SIG-M5 (cell line): Measurements from ENCODE around the gene NIPA2.

Experiments used
- DNase-seq: peaks from one replicate; lab custom pipeline; 2025; lab: John Stamatoyannopoulos, UW

NIPA2 gene

DNA sequence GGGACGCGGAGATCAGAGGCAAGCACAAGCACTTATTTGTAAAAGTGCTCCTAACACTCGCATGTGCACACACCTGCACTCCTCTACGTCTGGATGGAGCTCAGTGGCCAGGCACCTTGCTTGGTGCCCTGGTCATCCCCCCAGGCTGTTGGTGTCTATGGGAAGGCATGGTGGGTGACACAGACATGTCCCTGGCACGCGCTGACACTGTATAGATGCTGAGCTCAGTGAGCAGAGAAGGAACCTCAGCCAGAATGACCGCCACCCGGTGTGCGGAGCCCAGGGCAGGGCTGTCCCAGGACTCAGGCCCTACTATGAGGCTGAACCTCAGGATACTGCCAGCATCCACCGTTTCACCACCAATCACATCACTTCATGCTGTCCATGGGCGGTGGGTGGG lies 64.5 kb downstream of the NIPA2 start:
- DNase-seq = no peak

DNA sequence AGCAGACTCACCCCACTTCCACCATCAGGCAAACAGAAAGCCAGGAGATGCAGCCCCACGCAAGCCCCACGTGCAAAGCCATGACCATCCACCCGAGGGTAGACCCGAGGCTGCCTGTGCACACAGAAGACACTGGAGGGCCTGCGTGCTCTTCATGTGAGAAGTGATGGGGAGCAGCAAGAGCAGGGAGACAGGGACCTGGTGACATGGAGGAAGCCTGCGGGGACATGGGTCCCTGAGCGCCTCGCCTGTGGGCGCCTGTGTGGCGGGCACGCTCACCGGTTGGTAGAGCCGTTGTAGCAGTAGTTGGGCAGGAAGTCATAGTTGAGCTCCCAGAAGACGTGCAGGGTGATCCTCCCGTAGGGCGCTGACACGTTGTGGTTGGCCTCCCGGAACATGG lies 65.0 kb downstream of the NIPA2 start:
- no peak for DNase-seq

DNA sequence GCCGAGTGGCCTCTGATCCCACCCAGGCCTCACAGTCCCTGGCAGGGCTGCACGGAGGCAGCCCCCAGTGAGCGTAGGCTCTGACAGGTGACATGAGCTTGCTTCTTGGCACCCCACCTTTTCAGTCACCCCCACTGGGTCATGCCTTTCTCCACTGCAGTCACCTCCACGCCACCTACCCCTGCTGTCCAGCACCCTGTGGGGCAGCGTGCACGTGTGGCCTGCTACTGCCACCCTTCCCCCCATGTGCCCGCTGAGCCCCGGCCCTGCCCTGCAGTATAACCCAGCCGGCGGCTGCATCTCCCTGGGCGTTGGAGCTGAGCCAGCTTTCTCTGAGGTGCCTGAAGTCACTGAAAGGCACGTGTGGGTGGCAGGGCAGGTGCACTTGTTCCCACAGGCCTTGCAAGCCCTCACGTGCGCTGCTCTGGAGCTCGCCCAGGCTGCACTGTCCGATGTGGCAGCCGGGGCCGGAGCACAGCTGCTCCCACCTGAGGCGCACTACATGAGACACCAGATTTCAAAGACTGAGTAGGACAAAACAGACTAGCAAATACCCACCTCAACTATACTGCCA lies 65.6 kb downstream of the NIPA2 start:
- DNase-seq = no peak

DNA sequence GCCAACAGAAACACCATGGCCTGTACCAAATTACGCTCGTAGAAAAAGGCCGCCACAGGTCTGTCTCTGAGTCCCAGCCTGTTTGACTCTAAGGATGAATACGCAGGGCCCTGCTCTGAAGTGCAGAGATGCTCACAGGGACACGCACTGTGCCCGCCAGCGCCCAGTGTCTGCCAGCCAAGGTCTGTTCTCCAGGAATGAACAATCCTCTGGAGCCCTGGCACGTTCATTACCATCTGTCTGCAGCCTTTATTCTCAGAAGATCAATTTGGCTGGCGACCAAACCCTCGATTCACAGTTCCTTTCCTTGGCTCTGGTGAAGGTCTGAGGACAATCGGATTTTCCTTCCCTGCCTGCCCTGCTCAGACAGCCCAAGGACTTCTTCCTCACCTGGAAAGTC lies 66.3 kb downstream of the NIPA2 start:
- DNase-seq = no peak

DNA sequence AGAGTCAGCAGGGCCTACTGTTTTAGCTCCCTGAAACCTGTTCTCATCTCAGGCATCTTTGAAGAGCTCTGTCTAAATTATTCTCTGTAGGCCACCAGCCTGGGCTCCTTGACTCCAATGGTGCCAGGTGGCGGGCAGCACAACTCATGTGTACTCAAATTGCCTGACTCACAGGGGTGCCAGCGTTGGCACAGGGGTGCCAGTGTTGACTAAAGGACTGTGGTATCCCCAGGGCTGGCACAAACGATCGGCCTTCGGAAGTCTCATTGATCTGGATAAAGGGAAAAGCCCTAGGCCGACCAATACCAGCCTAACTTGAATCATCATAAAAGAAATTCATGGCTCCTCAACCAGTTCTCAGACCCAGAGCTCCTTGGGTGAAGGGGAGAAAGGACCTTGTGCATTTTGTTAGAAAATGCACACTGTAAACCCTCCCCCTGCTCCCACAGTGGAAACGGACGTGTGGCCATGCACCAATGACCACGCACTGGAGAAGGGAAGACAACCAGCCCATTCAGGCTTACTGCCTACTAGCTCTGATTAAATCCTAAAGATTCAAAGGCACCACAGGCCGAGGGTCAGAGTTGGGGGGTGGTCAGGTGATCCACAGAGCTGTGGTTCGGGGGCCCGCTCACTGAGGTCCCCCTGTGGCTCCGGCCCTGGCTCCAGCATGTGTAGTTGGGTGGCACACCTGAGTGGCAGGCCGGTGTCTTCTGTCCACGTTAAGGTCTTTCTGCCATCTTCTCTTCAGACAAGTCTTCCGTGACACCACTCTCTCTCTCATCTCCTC lies 68.9 kb downstream of the NIPA2 start:
- DNase-seq = no peak

DNA sequence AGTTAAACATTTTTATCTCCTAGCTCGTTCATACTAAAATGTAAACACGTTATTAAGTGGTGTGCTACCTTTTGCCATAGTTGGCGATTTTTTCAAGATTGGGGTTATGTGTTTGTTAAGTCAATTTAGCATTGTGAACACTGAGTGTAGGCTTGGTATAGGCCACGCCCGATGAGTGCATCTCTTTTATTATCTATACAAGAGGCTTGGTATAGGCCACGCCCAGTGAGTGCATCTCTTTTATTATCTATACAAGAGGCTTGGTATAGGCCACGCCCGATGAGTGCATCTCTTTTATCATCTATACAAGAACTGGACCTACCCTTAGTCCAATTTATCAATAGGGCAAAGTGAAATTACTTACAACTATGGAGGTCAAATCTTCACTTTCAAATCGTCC lies 70.4 kb downstream of the NIPA2 start:
- no peak for DNase-seq

DNA sequence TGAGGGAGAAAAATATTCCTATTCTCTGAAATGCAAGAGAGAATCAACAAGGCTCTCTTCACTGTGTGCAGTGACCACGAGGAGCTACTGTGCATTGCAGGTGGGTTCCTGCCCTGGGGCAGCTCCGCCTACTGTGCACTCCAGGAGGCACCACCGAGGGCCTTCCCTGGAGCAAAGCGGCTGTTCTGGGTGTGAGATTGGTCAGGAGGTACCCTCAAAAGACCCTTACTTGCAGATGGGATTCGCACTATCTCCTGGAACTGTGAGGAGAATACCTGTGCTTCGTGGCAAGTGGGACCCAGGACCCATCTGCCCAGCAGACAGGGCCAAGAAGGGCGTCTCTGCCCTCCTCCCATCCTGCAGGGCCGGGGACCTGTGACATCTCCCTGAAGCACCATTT lies 72.8 kb downstream of the NIPA2 start:
- no peak for DNase-seq

DNA sequence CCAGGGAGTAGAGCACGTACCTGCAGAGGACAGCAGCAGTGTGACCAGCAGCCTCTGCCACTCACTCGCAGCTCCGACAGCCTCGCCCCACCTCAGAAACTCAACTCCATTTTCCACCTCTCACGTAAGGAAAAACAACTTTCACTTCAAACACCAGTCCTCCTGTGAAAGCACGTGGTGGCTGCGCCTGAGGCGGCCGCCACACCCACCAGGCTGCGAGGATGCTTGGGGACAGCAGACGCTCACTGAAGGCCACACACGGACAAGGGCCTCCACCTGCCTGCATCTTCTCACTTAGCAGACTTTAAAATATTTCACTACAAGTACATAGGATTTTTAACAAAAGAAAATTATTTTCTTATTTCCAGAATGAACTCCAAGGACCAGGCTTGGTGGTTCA lies 73.8 kb downstream of the NIPA2 start:
- DNase-seq = no peak

DNA sequence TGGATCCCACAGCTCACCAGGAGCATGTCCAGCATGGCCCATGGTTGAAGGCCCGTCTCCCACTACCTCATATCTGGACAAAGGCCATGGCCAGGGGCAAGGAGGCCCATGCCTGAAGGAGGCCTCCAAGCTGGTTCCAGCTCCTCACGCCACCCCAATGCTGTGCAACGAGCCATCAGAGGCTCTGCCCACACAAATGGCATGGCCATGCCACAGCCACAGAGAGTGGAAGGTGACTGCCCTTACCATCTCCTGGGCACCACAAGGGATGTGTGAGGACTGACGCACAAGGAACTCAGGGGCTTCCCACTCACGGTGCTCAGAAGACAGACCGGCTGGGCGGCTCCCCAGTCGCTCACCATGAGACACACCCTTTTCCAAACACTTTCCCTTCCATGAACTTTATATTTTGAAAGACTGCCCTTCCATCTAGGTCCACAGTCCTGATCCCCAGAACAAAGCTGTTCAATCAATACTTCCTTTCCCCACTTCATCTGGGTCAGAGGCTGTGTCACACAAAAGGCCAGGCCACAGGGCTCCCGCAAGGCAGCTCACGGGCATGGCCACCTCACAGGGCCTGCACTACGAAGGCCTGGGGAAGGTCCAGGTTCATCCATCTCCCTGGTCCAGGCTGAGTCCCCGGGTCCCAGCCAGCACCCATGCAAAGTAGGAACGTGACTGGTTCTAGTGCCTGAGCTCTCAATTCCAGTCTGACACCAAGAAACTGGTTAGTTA lies 75.3 kb downstream of the NIPA2 start:
- no peak for DNase-seq

DNA sequence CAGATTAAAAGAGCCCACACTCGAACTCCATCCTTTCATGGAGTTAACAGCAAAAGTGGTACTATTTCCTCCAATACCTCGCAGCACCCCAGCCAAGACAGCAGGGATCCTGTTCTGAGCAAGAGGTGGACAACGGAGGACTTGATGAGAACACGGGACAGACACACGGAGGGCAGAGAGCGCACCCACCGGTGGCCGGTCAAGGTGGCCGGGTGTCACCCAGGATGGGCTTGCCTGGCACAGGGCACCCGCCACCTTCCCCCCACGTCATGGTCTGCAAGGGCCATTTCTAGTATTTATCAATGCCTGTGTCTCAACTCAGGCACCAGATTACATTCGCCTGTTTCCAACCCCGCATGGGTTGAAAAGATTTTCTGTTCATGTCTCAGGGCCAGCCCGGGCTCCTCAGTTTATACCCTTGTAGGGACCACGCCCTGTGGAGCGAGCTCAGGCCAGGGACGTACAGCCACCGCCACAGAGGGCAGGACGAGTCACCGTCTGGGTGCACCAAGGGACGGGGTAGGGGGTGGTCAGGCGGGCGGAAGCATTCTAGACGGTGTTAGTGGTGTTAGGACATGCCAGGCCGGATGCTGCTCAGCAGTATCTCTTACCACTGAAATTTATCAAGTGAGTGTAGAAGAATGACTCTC lies 77.5 kb downstream of the NIPA2 start:
- no peak for DNase-seq

DNA sequence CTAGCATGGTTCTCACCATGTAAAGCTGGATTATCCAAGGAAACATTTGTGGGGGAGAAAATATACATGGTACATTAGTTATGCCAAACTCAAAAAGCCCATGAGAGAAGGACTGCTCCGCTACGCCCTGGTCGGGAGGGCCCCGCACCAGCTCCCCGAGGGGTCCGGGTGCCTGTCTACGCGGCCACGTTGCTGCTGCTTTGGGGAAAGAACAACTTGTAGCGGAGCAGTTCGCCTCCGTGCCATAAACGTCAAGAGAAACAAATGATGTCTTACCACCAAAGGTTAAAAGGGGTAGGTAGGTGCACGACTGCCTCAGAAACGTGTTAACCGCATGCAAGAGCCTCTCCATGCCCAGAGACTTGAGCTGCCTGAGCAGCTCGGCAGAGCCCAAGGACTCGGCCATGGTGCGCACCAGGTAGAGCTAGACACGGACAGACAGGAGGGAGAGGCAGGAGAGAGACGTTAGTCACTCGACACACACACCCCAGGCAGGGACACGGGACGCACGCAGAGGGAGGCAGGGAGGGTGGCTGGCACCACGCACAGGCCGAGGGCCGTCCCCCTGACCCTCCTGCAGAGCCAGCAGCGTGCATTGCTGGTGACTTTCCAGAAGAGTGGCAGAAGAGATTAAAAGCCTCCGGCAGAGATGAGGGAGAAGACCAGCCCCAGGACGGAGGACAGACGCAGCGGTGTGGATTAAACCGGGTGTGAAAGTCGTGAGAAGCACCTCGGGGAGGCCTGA lies 78.3 kb downstream of the NIPA2 start:
- no peak for DNase-seq

DNA sequence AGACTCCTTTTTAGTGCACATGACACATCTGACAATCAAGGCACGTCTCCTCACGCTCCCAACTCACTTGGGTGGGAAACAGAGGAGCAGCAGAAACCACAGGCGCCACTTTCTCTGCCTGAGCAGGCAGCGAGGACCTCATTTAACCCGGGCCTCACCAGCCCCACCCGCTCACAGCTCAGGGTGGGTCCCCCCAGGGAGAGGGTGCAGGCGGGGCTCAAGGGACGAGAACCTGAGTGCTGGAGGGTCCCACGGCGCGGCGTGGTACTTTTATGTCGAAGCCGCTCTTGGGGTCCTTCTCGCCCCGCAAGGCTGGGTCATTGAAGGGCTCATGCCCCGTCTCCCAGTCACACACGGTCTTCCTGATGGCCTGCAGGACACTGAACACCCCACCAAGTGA lies 79.1 kb downstream of the NIPA2 start:
- no peak for DNase-seq
